ENCODE measurements around the gene NHLRC4. TPM values are rescaled to one million over a fixed set of nuclear protein-coding genes. Genes with fewer than 3 reads are reported as not detected.

NHLRC4 gene
- total and polyA plus RNA-seq, 2 of the 13 experiments (the other 11 are each of a cell fraction or from before 2014, with no cell fraction given), result 0.40 to 0.59 TPM

DNA sequence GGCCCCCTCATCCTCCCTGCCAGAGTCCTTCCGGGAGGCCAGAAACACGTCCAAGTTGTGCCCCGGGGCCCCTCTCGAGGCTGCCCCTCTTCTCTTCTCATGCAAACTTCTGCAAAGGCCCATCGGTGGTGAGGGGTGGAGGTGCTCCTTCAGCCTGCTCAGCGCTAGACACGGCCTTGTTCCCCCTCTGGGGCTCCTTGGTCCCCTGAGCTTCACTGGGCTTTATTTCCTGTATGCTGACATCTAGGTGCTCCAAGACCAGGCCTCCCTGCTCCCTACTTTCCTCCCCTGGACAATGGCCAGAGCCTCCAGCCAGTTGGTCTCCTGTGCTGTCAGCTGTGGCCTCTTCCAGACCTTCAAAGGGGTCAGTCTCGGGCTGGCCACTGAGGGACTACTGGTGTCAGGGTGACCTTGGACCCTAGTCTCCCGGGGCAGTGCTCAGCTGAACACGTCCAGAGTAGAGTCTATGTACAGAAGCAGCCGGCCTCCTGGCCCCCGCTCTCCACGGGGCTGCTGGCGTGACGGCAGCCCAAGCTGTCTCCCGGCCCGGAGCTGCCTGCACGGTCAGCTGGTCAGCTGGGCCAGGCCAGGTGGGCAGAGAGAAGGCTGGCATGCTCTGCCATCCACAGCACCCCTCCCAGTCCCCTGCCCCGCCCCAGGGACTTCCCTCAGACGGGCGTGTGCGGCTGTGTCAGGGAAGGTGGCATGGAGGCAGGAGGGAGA is 8.3 kb upstream of the NHLRC4 start (continued):
- TF ChIP-seq NR2F6 (IDR thresholded peaks at IDR 0.05) (peak; percentile 82), NR2F6 (CRISPR knock-in tag; IDR thresholded peaks at IDR 0.05) (peak; percentile 94), PPARG (CRISPR knock-in tag; conservative IDR thresholded peaks at IDR 0.05) (0 out of 2 replicates have a peak, but pooled peaks have one; percentile 42), ZNF329 (CRISPR knock-in tag; IDR thresholded peaks at IDR 0.05; ENCODE audit: low read depth) (no peak), SALL2 (CRISPR knock-in tag; IDR thresholded peaks at IDR 0.05) (no peak), XRCC5 (optimal IDR thresholded peaks at IDR 0.05; ENCODE audit: low read length) (peak; percentile 69), SOX5 (CRISPR knock-in tag; IDR thresholded peaks at IDR 0.05; ENCODE audit: borderline replicate concordance) (peak; percentile 83), KMT2B (CRISPR knock-in tag; IDR thresholded peaks at IDR 0.05) (no peak), ZNF629 (CRISPR knock-in tag; conservative IDR thresholded peaks at IDR 0.05) (no peak), ZNF780A (CRISPR knock-in tag; IDR thresholded peaks at IDR 0.05) (no peak), RFXANK (CRISPR knock-in tag; IDR thresholded peaks at IDR 0.05) (no peak), HDAC6 (IDR thresholded peaks at IDR 0.05; ENCODE audit: low read depth, low read length) (no peak)
- TF ChIP-seq, protein P1, sequence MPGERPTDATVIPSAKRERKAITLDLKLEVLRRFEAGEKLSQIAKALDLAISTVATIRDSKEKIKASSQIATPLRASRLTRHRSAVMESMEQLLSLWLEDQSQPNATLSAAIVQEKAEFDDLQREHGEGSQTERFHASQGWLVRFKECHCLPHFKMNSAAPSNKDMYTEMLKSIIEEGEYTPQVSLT (CRISPR knock-in tag; IDR thresholded peaks at IDR 0.05; ENCODE audit: borderline replicate concordance, low read depth), result no peak
- TF ChIP-seq, protein P2, sequence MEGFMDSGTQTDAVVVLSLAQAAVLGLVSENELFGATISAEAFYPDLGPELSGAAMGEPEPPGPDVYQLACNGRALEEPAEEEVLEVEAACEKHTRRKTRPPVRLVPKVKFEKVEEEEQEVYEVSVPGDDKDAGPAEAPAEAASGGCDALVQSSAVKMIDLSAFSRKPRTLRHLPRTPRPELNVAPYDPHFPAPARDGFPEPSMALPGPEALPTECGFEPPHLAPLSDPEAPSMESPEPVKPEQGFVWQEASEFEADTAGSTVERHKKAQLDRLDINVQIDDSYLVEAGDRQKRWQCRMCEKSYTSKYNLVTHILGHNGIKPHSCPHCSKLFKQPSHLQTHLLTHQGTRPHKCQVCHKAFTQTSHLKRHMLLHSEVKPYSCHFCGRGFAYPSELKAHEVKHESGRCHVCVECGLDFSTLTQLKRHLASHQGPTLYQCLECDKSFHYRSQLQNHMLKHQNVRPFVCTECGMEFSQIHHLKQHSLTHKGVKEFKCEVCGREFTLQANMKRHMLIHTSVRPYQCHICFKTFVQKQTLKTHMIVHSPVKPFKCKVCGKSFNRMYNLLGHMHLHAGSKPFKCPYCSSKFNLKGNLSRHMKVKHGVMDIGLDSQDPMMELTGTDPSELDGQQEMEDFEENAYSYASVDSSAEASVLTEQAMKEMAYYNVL (CRISPR knock-in tag; IDR thresholded peaks at IDR 0.05; ENCODE audit: borderline replicate concordance), result no peak; the same call in 1 of the 2 replicates
- TF ChIP-seq, protein P3, sequence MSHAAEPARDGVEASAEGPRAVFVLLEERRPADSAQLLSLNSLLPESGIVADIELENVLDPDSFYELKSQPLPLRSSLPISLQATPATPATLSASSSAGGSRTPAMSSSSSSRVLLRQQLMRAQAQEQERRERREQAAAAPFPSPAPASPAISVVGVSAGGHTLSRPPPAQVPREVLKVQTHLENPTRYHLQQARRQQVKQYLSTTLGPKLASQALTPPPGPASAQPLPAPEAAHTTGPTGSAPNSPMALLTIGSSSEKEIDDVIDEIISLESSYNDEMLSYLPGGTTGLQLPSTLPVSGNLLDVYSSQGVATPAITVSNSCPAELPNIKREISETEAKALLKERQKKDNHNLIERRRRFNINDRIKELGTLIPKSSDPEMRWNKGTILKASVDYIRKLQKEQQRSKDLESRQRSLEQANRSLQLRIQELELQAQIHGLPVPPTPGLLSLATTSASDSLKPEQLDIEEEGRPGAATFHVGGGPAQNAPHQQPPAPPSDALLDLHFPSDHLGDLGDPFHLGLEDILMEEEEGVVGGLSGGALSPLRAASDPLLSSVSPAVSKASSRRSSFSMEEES (CRISPR knock-in tag; IDR thresholded peaks at IDR 0.05), result 0 out of 2 replicates have a peak, but pooled peaks have one; percentile 40
- TF ChIP-seq, protein P4, sequence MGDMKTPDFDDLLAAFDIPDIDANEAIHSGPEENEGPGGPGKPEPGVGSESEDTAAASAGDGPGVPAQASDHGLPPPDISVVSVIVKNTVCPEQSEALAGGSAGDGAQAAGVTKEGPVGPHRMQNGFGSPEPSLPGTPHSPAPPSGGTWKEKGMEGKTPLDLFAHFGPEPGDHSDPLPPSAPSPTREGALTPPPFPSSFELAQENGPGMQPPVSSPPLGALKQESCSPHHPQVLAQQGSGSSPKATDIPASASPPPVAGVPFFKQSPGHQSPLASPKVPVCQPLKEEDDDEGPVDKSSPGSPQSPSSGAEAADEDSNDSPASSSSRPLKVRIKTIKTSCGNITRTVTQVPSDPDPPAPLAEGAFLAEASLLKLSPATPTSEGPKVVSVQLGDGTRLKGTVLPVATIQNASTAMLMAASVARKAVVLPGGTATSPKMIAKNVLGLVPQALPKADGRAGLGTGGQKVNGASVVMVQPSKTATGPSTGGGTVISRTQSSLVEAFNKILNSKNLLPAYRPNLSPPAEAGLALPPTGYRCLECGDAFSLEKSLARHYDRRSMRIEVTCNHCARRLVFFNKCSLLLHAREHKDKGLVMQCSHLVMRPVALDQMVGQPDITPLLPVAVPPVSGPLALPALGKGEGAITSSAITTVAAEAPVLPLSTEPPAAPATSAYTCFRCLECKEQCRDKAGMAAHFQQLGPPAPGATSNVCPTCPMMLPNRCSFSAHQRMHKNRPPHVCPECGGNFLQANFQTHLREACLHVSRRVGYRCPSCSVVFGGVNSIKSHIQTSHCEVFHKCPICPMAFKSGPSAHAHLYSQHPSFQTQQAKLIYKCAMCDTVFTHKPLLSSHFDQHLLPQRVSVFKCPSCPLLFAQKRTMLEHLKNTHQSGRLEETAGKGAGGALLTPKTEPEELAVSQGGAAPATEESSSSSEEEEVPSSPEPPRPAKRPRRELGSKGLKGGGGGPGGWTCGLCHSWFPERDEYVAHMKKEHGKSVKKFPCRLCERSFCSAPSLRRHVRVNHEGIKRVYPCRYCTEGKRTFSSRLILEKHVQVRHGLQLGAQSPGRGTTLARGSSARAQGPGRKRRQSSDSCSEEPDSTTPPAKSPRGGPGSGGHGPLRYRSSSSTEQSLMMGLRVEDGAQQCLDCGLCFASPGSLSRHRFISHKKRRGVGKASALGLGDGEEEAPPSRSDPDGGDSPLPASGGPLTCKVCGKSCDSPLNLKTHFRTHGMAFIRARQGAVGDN (CRISPR knock-in tag; IDR thresholded peaks at IDR 0.05), result peak; percentile 92
- TF ChIP-seq, protein P5, sequence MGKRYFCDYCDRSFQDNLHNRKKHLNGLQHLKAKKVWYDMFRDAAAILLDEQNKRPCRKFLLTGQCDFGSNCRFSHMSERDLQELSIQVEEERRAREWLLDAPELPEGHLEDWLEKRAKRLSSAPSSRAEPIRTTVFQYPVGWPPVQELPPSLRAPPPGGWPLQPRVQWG (CRISPR knock-in tag; IDR thresholded peaks at IDR 0.05; ENCODE audit: borderline replicate concordance, low read depth), result no peak
- TF ChIP-seq, protein P6, sequence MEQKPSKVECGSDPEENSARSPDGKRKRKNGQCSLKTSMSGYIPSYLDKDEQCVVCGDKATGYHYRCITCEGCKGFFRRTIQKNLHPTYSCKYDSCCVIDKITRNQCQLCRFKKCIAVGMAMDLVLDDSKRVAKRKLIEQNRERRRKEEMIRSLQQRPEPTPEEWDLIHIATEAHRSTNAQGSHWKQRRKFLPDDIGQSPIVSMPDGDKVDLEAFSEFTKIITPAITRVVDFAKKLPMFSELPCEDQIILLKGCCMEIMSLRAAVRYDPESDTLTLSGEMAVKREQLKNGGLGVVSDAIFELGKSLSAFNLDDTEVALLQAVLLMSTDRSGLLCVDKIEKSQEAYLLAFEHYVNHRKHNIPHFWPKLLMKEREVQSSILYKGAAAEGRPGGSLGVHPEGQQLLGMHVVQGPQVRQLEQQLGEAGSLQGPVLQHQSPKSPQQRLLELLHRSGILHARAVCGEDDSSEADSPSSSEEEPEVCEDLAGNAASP (CRISPR knock-in tag; IDR thresholded peaks at IDR 0.05; ENCODE audit: borderline replicate concordance), result peak; percentile 88; the same call in 1 of the 2 replicates
